GM10847 (cell line): ENCODE results near the gene APH1A.

Experiments used
- POLR2A ChIP-seq: IDR thresholded peaks from 2 replicates; pipeline ENCODE4 v1.6.1; 2011; ENCODE audit not compliant: insufficient read length; ENCODE audit errors: extremely low read depth

Gene APH1A

DNA sequence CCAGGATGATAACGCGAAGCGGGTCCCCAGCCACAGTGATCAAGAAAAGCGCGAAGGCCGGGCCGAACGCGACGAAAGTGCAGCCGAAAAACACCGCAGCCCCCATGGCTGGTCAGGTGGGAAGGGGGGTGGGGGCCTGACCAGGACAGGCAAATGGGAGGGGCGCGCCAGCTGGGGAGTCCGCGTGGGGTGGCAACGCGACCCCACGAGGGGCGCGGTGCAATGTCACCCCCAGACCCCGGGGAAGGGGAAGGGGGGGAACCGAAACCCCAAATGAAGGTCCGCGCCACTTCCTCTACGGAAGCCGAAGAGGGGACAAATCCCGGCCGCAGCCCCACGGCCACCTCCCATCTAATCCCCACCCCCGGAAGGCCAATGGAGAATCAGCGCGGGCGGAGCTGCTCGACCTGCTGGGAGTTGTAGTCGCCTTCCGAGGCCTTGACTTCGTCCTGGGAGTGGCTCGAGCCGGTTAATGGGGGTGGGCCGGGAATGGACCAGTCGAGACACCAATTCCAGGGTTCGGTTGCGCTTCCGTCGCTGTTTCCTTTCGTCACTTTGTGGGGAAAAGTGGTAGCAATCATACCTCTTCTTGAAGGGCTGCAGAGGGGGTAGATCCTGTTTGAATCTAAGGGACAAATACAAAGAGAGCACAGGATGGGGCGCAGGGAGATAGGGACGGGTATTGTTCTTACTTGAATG lies at the start of gene APH1A:
APH1A (minus strand) TSS at position 312 of the 699 bp plus-strand sequence; CDS start at position 106, 206 bp downstream.
- TF ChIP-seq POLR2A, result no peak

- no peak for TF ChIP-seq POLR2A
Measured at GRCh38 chr1:150311762-150312161, 42.9 kb upstream of the APH1A start.

GRCh38 chr1:150309758-150310508 lies 41.1 kb upstream of the APH1A start:
- TF ChIP-seq POLR2A, result no peak

GRCh38 chr1:150302902-150303301 lies 34.1 kb upstream of the APH1A start:
- no peak for TF ChIP-seq POLR2A

- no peak for TF ChIP-seq POLR2A
Measured at GRCh38 chr1:150302338-150302737, 33.5 kb upstream of the APH1A start.

GRCh38 chr1:150299716-150300115 lies 30.9 kb upstream of the APH1A start:
- TF ChIP-seq POLR2A, result no peak

GRCh38 chr1:150295476-150295875 lies 26.7 kb upstream of the APH1A start:
- TF ChIP-seq POLR2A, result no peak

DNA sequence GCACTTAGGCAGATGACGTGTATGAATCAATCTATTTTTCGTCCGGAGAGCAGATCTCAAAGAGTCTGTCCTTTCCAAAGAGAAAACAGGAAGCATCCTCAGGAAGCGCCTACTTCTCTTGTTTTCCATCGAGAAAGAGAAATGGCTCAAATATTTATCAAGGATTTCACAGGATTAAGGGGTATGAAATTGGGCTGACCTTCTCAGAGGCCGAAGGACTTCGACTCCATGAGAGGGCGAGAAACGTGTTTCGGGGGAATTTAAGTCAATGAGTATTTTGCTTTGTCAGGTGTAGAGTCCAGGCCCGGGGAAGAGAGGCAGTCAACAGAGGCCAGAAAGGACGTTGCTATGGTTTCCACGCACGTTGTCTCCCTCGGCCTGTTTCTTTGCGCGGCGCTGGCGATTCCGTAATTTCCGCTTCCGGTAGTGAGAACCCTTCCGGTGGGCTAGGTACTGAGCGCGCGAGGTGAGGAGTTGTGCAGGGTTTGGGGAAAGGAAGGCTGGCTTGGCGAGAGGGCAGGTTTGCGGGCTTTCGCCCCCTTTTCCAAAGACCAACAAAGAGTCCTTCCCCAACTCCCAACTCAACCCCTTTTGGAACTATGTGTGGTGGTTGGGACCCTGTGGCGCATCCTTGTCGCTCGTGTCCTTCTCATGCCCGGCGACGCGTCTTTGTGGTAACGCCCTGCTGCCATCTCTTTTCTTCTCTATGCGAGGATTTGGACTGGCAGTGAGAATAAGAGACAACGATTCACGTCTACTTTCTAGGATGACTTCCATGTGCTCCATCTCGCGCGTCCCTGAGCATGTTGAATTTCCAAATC lies 24.8 kb upstream of the APH1A start, which contains the start of gene MRPS21:
MRPS21 (plus strand) TSS at position 429 of the 821 bp plus-strand sequence. CDS start 506 bp downstream, outside the sequence.
- TF ChIP-seq POLR2A, result peak; percentile 85

- no peak for TF ChIP-seq POLR2A
Measured at GRCh38 chr1:150288822-150289221, 20.0 kb upstream of the APH1A start.

GRCh38 chr1:150288382-150288781 lies 19.6 kb upstream of the APH1A start:
- no peak for TF ChIP-seq POLR2A

DNA sequence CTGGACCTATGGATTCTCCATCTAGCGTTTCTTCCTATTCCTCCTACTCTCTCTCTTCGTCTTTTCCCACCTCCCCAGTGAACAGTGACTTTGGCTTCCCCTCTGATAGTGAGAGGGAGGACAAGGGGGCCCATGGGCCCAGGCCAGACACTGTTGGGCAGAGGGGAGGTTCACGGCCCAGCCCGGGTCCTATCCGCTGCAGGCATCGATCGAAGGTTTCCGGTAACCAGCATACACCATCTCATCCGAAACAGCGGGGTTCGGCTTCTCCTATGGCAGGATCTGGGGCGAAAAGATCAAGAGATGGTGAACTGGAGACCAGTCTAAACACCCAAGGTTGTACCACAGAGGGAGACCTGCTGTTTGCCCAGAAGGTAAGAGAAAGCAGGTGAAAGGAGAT lies 14.4 kb upstream of the APH1A start:
- TF ChIP-seq POLR2A, result no peak

DNA sequence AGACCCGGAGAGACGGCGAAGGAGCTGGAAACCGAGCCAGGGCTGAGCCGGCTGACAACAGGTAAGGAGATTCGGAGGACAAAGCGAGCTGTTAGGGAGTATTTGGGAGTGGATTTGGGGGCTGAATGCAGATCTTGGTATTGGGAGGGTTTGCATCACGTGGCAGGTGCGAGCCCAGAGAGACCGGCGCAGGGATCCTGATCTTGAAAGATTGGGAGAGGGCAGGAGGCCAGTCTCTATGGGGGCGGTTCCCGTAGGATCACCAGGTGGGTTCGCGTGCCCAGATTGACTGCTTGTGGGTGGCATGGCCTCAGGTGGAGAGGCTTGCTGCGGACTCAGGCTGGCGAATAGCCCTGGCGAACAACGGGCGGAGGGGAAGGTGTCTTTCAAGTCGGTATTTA lies 13.7 kb upstream of the APH1A start:
- no peak for TF ChIP-seq POLR2A

GRCh38 chr1:150281758-150282557 lies 13.1 kb upstream of the APH1A start, which contains the start of gene CIART:
CIART (plus strand) TSS chr1:150282554; CDS start chr1:150283268, 714 bp downstream.
- no peak for TF ChIP-seq POLR2A

GRCh38 chr1:150281221-150281757 lies 12.5 kb upstream of the APH1A start:
- no peak for TF ChIP-seq POLR2A
